HG02759 (cell line): ENCODE data around the gene RXFP4.
A peak's percentile ranks its signal among the peaks of the same experiment; 100 is the strongest.

ENCODE experiments used
- ATAC-seq: cut with Tn5 transposase; IDR thresholded peaks from one replicate; pipeline ENCODE4 v1.9.1; 2021; ENCODE audit warnings: mild to moderate bottlenecking, moderate library complexity; ENCODE audit not compliant: unreplicated experiment

The RXFP4 gene

DNA sequence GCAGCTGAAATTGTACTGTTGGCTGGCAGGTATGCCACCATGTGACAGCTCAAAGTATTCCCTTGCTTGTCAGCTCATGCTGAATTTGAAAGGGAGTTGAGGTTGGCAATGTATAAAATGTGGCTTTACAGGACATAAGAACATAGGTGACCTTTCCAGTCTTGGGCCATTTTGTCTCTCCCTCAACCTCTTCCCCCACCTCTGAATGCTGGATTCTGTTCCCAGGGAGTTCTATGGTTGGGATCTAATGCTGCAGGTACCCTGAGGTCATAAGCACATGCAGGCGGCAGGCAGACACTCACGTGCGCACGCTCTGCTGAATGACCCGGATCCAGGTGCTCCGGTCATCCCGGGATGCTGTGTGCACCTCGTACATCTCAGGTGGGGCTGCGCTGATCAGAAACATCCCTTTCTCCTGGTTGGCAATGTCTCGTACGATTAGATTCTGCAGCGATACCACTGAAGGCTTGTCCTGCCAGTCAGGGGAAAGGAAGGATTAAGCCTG lies 16.0 kb downstream of the RXFP4 start:
- no peak for ATAC-seq

DNA sequence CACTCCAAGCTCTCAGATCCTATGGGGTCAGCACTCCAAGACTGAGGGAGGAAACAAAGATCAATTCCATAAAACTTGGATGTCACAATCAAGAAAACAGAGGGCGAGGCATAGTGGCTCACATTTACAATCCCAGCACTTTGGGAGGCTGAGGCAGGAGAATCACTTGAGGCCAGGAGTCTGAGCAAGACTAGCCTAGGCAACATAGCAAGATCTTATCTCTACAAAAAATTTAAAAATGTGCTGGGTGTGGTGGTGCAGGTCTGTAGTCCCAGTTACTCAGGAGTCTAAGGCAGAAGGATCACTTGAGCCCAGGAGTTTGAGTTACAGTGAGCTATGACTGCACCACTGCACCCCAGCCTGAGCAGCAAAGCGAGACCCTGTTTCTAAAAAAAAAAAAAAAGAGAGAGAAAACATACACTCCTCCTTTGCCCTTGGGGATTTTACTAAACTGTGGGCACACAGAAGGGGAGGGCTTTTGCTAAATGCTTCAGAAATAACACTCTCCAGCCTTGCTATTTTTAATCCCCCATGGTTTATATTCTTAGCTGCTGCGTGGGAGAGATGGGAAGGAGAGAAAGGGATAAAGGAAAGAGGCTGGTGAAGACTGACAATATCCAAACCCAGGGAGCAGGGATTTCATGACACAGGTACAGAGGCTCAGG lies 18.8 kb downstream of the RXFP4 start:
- no peak for ATAC-seq

DNA sequence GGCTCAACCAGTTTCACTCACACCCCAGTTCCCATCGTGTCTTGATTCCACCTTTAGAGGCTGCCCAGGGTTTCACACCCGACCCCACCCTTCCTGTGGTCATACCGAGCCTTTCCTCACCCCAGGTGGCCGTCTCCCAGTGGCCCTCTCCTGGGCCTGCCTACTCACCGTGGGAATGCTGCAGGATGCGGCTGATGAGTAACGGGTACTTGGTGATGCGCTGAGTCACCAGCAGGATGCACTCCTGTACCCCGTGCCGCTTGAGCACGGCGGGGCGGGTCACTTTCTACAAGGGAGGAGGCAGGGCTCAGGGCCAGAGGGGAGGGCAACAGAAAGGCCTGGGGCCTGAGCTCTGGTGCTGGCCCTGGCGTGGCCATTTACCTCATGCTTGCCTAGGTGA lies 20.5 kb downstream of the RXFP4 start:
- ATAC-seq, result no peak

DNA sequence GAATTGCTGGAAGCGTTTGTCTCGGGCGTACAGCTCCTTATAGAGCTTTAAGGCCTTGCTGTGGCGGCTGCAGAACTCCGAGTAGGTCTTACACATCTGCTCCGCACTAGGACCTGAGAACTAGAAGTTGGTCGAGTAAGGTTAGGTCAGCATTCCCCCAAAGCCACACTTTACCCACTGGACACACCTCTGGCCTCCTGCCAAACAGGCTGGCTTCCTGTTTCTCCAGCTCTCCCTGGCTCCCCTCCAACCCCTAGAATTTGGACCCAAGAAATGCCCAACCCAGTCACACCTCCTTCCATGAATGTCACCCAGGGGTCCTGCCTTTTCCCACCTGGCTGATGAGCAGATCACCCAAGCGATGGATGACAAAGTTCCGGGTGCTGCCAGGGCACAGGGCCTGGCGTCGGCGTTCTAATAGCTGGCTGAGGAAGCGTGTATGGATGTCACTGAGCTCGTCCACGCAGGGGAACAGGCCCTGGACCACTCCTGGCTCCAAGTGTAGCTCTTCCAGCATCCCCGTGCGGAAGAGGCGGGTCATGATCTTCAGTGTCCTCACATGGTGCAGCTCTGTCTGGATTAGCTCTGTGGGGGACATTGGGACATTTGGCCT lies 21.3 kb downstream of the RXFP4 start:
- ATAC-seq, result no peak

DNA sequence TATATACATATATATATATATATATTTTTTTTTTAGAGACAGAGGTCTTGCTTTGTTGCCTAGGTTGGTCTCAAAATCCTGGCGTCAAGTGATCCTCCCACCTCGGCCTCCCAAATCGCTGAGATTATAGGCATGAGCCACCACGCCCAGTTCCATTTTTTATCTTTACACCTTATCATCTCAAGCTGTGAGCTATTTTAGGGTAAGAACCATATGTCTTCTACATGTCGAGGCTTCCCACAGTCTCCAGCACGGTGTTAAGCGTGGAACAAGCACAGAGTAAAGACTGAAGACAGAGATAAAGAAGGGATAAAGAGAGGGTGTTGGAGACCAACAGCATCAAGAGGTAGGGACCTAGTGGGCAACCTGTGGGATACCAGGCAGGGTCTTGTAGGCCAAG lies 22.8 kb downstream of the RXFP4 start:
- no peak for ATAC-seq

DNA sequence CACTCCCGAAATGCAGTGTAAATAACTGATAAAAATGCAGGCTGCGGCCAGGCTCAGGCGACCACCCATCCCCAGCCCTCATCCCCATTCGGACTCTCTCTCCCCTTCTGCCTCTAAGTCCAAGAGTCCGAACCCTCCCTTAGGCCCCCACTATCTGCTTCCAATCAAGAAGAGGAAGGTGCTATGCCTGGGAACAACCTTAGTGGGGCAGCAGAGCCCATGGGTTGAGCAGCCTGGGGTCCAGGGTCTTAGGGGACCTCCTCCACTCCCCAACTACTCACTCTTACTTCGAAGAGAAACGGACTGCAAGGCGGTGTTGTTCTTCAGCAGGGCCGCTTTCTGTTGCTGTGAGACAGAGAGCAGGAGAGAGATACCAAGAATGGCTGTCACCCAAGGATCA lies 24.7 kb downstream of the RXFP4 start:
- ATAC-seq, result no peak

DNA sequence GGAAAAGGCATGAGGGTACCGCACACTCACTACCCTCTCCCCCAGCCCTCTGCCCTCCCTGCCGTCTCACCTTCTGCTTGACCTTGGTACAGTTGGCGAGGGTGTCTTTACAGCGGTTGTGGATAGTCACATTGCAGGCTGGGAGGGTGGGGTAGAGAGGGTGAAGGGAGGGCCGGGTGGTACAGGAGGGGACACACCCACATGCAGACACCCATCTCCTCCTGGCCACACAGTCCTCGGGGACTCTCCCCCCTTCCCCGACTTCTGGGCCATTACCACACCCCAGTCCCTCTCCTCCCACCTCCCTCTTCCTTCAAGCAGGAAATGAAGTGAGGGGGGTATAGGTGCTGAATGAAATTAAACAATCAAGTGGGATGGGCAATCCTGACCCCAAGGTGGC lies 25.3 kb downstream of the RXFP4 start:
- no peak for ATAC-seq

DNA sequence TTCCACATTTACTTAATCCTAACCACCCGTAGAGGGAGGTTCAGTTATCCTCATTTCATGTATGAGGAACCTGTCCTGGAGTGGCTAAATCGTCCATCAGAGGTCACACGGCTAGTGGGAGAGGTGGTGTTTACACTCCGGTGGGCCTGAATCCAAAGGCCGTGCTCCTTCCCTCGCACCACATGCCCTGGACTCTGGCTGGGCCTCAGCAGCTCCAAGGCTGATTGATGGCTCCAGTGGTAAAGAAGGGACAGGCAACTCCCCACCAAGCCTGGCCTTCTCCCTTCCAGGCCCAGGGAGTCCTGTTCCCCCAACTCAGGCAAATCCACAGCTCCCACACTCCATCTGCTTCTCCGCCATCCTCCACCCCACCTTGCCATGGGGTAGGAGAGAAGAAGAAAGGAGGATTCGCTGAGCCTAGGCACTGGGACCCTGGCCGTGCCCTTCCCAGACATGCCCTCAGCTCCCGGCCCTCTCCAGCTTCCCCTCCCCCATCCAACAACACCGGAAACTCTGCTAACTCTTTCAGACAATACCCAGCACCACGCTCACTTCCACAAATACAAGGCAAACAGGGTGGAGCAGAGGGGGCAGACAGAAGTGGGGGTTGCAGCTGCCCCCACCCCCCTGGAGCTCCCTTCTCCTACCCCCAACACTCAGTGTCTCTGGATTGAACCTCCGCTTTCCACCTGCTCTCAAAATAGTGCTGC lies 26.1 kb downstream of the RXFP4 start:
- ATAC-seq, result no peak

DNA sequence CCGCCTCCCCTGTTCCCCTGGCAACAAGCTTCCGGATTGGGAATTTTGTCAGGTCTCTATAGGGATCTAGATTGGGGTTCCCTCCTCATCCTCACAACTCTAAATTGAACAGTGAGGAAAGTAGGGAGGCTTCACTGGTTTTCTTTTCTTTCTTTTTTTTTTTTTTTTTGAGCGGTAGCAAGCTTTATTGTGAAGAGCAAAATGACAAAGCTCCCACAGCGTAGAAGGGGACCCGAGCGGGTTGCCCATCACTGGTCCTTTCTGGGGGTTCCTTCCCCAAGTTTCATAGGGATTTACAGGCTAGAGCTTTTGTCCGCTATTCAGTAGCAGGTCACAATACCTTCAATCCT lies 26.6 kb downstream of the RXFP4 start:
- ATAC-seq, result no peak

DNA sequence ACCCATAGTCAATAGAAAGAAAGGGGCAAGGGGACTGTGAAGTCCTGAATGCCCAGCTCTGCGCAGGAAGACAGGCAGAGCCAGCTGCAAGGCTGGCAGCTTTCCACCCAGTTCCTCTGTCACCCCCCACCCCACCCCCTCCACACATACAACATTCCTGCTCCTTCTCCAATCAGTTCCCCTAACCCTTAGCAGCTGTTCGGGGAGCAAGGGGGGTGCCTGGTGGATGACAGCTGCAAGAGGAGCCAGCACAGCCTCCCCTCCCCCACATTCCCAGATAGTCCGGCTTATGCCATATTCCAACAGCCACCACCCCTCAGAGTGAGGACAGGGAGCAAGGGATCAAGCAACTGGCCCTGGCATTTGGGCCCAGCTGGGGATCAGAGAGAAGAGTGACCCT lies 27.2 kb downstream of the RXFP4 start:
- ATAC-seq, result no peak

DNA sequence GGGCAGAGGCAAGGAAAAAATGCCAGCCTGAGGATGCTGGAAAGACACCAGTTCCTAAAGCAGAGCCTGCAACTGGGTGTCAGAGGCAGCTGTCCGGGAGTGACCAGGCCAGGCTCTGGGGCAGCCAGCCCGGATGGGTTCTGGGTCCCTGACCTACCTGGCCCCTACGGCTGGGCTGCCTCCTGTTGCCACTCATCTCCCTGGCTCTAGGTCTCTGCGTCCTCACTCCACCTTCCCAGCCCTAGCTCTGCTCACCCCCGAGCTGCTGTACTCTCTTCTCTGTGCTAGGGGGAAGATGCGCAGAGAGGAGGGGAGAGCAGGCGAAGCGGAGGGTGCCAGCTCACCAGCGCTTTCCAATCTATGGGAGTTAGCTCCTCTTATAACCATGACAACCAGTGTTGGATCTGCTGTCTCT lies 27.9 kb downstream of the RXFP4 start:
- ATAC-seq, result no peak

DNA sequence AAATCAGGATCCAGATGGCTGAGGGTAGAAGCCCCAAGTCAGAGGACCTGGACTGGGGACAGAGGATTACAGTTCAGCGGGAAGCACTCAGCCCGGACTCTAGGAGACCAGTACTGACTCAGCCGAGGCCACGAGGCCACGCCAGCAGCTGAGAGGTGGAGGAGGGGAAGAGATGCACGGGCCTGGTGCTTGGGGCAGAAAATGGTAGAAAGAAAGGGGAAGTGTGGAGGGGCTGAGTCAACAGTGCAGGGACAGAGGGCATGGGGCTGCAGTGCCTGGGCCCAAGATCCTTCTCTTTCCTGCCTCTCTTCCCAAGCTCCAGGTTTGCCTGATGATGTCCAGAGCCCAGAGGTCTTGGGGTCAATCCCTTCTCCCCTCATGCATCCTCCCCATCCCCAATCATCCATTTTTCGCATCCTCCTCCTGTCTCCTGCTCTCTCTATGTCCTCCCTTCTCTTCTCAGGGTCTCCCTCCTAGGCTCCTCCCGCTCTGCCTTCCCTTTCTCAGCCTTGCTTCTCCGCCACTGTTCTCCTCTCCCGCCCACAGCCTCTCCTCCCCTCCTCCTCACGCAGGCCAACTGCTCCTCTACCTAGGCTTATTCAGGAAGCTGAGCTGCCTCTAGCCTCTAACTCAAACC lies 29.2 kb downstream of the RXFP4 start:
- ATAC-seq, result peak; percentile 76

DNA sequence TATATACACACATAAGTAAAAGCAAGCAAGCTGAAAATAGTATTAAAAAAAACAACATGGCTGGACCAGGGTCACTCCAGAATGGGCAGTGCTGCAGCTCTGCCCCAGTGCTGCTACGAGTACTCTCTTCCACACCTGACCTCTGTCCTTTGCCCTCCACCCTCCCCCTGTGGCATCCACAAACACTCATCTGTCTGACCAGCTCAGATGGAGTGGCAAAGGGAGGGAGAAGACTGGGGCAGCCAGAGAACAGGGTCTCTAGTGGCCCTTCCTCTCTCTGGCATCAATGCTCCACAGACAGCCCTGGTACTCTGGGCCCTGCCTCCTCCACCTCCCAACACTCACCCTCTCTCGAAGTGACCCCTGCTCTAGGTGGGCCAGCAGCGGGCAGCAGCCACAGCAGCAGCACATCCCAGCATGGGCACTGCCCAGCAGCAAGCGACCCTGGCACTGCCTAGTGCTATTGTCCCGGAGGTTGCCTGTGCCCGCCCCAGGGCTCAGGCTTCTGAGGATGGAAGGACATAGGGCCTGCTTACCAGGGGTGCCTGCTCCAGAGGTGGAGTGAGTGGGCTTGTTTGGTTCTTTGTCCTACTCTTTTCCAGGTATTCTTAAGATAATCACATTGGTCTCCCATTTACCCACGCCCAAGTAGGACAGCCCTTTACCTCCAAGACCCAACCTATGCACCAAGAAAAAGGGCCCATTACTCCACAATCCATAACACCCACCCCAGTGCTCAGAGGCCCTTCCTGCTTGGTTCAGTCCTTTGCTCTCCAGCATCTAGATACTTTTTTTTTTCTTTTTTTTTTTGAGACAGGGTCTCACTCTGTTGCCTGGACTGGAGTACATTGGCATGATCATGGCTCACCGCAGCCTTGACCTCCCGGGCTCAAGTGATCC lies 30.7 kb downstream of the RXFP4 start:
- ATAC-seq, result no peak

DNA sequence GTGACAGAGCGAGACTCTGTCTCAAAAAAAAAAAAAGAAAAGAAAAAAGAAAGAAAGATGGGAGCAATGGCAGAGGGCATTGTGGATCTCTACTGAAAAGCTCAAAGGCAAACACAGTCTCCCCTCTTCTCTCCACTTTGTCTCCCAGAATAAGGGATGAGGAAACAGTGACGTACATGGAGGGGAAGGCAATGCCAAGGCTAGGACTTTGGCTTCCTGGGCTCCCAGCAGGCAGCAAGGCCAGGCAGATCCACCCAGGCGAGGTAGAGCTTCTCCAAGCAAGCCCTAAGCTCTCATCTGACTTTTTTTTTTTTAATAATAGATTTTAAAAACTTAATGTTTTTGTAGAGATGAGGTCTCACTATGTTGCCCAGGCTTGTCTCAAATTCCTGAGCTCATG lies 32.3 kb downstream of the RXFP4 start:
- ATAC-seq, result no peak

DNA sequence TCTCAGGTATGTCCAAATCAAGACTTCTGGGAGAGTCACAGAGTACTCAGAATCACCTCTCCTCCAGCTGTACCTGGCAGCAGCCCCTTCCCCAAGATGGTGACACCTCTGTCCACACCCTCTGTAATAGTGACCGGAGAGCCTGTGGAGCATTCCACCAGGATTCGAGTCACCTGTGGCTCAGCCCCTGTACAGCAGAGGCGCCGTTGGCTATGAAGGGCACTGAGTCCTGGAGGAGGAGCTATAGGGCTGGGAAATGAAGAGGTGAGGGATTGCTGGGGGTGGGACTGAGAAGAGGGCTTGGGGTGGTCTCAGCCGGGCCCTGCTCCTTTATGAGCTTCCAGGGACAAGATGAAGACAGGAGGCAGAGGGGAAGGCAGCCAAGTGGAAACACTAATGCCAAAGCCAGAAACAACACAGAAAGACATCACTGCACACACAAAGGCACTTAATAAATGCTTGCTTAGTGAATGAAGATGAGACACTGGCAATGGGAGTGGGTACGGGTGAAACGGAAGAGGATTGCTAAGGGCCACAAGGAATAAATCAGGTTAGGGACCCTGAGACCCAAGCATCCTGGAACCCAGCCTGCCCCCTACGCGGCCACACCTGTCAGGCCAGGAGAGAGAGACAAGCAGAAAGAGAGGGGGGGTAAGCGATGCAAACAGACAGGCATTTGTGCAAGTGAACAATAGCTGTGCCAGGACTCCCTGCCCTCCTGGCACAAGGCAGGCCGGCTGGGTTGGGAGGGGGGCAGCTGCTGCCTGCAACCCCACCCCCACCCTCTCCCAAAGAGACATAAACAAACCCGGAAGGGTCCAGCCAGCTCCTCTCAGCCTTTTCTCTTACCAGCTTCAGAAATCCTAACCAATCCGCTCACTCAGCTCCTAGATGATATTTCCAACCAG lies 33.0 kb downstream of the RXFP4 start:
- no peak for ATAC-seq

DNA sequence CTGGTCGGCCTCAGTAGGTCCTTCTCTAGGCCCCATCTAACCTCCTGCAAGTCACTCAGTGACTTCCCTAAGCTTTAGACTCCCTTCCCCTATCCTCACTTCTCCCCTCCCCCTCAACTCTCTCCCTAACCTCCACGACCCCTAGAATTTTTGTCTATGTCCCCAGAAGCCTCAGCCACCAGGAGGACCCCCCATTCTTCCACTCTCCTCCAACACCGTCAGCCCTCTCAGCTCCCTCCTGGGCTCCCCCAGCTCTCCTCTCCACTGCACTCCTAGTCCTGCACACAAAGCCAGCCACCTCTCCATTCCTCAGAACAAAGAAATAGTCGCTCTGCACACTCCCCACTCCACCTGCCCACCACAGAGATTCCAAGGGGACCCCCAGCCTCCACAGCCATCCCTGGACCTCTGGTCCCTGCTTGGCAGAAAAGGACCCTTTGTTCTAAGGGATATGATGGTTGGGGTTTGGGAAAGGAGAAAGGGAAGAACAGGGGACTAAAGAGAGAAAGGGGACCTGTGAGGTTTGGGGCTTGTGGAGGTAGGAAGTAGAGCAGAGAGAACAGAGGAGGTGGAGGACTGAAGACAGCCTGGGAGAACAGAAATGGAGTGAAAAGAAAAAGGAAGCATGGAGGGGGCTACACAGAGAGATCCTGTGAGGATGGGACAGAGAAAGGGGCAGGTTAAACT lies 34.1 kb downstream of the RXFP4 start:
- no peak for ATAC-seq

DNA sequence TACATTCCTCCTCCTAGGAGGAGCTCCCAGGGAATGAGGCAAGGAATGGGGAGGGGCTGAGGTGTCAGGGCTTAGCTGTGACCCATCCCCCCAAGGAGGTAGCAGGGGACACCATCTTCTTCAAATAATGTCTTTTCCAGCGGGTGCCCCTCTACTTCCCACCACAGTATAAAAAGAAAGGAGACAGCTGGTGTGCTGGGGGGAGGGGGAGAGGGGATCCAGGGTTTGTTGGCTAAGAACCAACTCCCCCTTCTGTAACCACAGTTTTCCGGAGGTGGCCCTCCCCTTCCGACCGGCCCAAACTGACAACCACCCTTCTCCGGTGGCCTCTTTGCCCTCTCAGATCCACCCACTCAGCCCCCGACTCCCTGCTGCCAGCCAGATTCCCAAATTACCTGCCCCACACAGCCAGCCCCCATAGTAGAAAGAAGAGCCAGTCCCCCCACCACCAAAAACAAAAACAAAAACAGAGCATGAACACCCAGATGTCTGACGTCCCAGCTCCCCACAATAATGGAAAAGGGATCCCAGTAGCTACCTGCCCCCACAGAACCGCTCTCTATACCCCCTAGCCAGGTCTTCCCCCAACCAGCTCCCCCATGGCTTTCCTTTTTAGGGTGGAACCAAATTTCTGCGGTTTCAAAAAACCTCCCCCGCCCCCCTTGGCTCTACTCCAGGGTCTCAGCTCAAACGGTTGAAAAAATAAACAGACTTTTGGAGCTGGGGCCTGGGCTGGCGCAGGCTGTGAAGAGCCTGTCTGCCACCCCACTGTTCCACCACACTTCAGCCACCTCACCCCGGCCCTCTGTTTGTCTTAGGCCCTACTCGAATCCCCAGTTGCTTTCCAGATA lies 34.8 kb downstream of the RXFP4 start:
- no peak for ATAC-seq
